HepG2 (cell line): ENCODE results near the gene POMT1.

Source experiments
- EZH2 ChIP-seq: conservative IDR thresholded peaks from 2 replicates; pipeline ENCODE4 v1.6.1; 2012; ENCODE audit warnings: mild to moderate bottlenecking, low read depth, low read length, moderate library complexity
- GATAD1 ChIP-seq: IDR thresholded peaks from 2 replicates; pipeline ENCODE4 v1.6.1; 2016; ENCODE audit warnings: missing genetic modification reagents, missing compliant biosample characterization
- KLF9 ChIP-seq: IDR thresholded peaks from 2 replicates; pipeline ENCODE4 v1.6.1; 2016; ENCODE audit warnings: low read depth
- MYC ChIP-seq: sonication (generic); formaldehyde crosslinking; IDR thresholded peaks from 2 replicates; pipeline ENCODE4 v1.9.0; 2021; ENCODE audit warnings: missing genetic modification reagents, borderline replicate concordance
- POLR2A ChIP-seq, 2 experiments: IDR thresholded peaks; 2 replicates each; pipeline ENCODE4 v1.6.1; 2011; ENCODE audit warnings: low read depth in 2 of 2, low read length in 2 of 2, mild to moderate bottlenecking in 1 of 2, moderate library complexity in 1 of 2; ENCODE audit not compliant: insufficient read depth in 1 of 2
- SMAD3 ChIP-seq: sonication (generic); formaldehyde crosslinking; IDR thresholded peaks from 2 replicates; pipeline ENCODE4 v1.4.0; 2020; ENCODE audit warnings: missing genetic modification reagents
- SMC3 ChIP-seq: IDR thresholded peaks from 2 replicates; pipeline ENCODE4 v1.6.1; 2011; ENCODE audit warnings: low read length, improper control_type of control experiment
- TAF1 ChIP-seq: sonication (generic); formaldehyde crosslinking; IDR thresholded peaks from 2 replicates; pipeline ENCODE4 v1.4.0; 2020; ENCODE audit warnings: missing genetic modification reagents
- TF ChIP-seq, protein P1 (sequence below): sonication (generic); formaldehyde crosslinking; IDR thresholded peaks from 2 replicates; pipeline ENCODE4 v1.5.0; 2020; ENCODE audit warnings: mild to moderate bottlenecking, missing genetic modification reagents, moderate library complexity
- TF ChIP-seq, protein P2 (sequence below): IDR thresholded peaks from 2 replicates; pipeline ENCODE4 v1.6.1; 2016; ENCODE audit warnings: mild to moderate bottlenecking

GRCh38 chr9:131484051-131484445 lies 18.7 kb upstream of the POMT1 start:
- TF ChIP-seq TAF1 (CRISPR knock-in tag) (no peak), POLR2A (IDR thresholded peaks at IDR 0.05; ENCODE audit: insufficient read depth in 1 of 2, low read depth in 2 of 2, low read length in 2 of 2) (no peak), MYC (no peak), KLF9 (CRISPR knock-in tag) (no peak), GATAD1 (no peak), SMC3 (no peak), EZH2 (no peak), SMAD3 (CRISPR knock-in tag) (no peak)
- TF ChIP-seq, protein P1, sequence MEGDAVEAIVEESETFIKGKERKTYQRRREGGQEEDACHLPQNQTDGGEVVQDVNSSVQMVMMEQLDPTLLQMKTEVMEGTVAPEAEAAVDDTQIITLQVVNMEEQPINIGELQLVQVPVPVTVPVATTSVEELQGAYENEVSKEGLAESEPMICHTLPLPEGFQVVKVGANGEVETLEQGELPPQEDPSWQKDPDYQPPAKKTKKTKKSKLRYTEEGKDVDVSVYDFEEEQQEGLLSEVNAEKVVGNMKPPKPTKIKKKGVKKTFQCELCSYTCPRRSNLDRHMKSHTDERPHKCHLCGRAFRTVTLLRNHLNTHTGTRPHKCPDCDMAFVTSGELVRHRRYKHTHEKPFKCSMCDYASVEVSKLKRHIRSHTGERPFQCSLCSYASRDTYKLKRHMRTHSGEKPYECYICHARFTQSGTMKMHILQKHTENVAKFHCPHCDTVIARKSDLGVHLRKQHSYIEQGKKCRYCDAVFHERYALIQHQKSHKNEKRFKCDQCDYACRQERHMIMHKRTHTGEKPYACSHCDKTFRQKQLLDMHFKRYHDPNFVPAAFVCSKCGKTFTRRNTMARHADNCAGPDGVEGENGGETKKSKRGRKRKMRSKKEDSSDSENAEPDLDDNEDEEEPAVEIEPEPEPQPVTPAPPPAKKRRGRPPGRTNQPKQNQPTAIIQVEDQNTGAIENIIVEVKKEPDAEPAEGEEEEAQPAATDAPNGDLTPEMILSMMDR (CRISPR knock-in tag), result no peak
- TF ChIP-seq, protein P2, sequence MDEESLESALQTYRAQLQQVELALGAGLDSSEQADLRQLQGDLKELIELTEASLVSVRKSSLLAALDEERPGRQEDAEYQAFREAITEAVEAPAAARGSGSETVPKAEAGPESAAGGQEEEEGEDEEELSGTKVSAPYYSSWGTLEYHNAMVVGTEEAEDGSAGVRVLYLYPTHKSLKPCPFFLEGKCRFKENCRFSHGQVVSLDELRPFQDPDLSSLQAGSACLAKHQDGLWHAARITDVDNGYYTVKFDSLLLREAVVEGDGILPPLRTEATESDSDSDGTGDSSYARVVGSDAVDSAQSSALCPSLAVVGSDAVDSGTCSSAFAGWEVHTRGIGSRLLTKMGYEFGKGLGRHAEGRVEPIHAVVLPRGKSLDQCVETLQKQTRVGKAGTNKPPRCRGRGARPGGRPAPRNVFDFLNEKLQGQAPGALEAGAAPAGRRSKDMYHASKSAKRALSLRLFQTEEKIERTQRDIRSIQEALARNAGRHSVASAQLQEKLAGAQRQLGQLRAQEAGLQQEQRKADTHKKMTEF, result no peak
